ENCODE results near the gene ASPSCR1. TPM values are rescaled to one million over a fixed set of nuclear protein-coding genes. Genes with fewer than 3 reads are reported as not detected.

ASPSCR1 gene
- total and polyA plus RNA-seq, 2 of the 13 experiments (the other 11 are each of a cell fraction or from before 2014, with no cell fraction given): 274 to 314 TPM

GRCh38 chr17:81999976-82000802 lies 22.8 kb downstream of the ASPSCR1 start (continued):
- TF ChIP-seq, protein P1, sequence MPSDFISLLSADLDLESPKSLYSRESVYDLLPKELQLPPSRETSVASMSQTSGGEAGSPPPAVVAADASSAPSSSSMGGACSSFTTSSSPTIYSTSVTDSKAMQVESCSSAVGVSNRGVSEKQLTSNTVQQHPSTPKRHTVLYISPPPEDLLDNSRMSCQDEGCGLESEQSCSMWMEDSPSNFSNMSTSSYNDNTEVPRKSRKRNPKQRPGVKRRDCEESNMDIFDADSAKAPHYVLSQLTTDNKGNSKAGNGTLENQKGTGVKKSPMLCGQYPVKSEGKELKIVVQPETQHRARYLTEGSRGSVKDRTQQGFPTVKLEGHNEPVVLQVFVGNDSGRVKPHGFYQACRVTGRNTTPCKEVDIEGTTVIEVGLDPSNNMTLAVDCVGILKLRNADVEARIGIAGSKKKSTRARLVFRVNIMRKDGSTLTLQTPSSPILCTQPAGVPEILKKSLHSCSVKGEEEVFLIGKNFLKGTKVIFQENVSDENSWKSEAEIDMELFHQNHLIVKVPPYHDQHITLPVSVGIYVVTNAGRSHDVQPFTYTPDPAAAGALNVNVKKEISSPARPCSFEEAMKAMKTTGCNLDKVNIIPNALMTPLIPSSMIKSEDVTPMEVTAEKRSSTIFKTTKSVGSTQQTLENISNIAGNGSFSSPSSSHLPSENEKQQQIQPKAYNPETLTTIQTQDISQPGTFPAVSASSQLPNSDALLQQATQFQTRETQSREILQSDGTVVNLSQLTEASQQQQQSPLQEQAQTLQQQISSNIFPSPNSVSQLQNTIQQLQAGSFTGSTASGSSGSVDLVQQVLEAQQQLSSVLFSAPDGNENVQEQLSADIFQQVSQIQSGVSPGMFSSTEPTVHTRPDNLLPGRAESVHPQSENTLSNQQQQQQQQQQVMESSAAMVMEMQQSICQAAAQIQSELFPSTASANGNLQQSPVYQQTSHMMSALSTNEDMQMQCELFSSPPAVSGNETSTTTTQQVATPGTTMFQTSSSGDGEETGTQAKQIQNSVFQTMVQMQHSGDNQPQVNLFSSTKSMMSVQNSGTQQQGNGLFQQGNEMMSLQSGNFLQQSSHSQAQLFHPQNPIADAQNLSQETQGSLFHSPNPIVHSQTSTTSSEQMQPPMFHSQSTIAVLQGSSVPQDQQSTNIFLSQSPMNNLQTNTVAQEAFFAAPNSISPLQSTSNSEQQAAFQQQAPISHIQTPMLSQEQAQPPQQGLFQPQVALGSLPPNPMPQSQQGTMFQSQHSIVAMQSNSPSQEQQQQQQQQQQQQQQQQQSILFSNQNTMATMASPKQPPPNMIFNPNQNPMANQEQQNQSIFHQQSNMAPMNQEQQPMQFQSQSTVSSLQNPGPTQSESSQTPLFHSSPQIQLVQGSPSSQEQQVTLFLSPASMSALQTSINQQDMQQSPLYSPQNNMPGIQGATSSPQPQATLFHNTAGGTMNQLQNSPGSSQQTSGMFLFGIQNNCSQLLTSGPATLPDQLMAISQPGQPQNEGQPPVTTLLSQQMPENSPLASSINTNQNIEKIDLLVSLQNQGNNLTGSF (CRISPR knock-in tag; IDR thresholded peaks at IDR 0.05): 0 out of 2 replicates have a peak, but pooled peaks have one; percentile 16
- TF ChIP-seq BCL3 (CRISPR knock-in tag; IDR thresholded peaks at IDR 0.05) (no peak), ZNF75D (CRISPR knock-in tag; IDR thresholded peaks at IDR 0.05; ENCODE audit: borderline replicate concordance) (no peak), HINFP (CRISPR knock-in tag; IDR thresholded peaks at IDR 0.05; ENCODE audit: low read depth) (no peak), ZNF350 (CRISPR knock-in tag; IDR thresholded peaks at IDR 0.05; ENCODE audit: borderline replicate concordance, low read depth) (peak; percentile 75; the same call in 1 of the 2 replicates), ZNF672 (CRISPR knock-in tag; IDR thresholded peaks at IDR 0.05) (no peak; the same call in 1 of the 2 replicates), ZNF570 (CRISPR knock-in tag; IDR thresholded peaks at IDR 0.05; ENCODE audit: borderline replicate concordance) (no peak), ZNF629 (CRISPR knock-in tag; conservative IDR thresholded peaks at IDR 0.05) (no peak; the same call in 1 of the 2 replicates), ZNF34 (CRISPR knock-in tag; IDR thresholded peaks at IDR 0.05; ENCODE audit: borderline replicate concordance) (peak; percentile 3; the same call in 1 of the 2 replicates), YEATS2 (CRISPR knock-in tag; IDR thresholded peaks at IDR 0.05; ENCODE audit: borderline replicate concordance) (no peak), ZNF569 (CRISPR knock-in tag; IDR thresholded peaks at IDR 0.05; ENCODE audit: borderline replicate concordance) (no peak), TFDP1 (CRISPR knock-in tag; IDR thresholded peaks at IDR 0.05; ENCODE audit: borderline replicate concordance) (peak; percentile 69), RFX1 (IDR thresholded peaks at IDR 0.05) (no peak), ZNF530 (CRISPR knock-in tag; IDR thresholded peaks at IDR 0.05; ENCODE audit: low read depth) (0 out of 2 replicates have a peak, but pooled peaks have one; percentile 80), ZFP62 (CRISPR knock-in tag; IDR thresholded peaks at IDR 0.05) (no peak)
